K562 (cell line): ENCODE measurements around the gene LMOD1. TPM values are rescaled to one million over a fixed set of nuclear protein-coding genes. Genes with fewer than 3 reads are reported as not detected.

Experiments
- ATAC-seq: fragments of 200-7000 bp; cut with Tn5 transposase; 3 replicates; pipeline ENCODE4 v1.9.1; 2020; ENCODE audit warnings: moderate library complexity
- BruUV-seq: library from RNA; stranded (reverse); fragments of 400-500 nt; replicated peaks from 2 replicates; lab custom pipeline; 2021; lab: Mats Ljungman, UMichigan
- CTCF ChIA-PET: fragments of 300-600 bp; formaldehyde crosslinking; extraction: SDS; loops from one replicate; lab custom pipeline; 2021; ENCODE audit warnings: low intra/inter-chr PET ratio; lab: Yijun Ruan, JAX
- POLR2A ChIA-PET: fragments of 300-600, 350-650 bp; sonication (Branson Sonifier 250); formaldehyde crosslinking; extraction: SDS; loops from one replicate; lab custom pipeline; 2021; ENCODE audit warnings: antibody characterized with exemption, inconsistent platforms; lab: Yijun Ruan, JAX
- DNase-seq, 4 experiments: peaks; one replicate each; pipeline versions ENCODE4 v3.0.0 to v3.0.0-alpha.2; 2011 to 2018; ENCODE audit warnings: low spot score in 3 of 4, mixed read lengths in 3 of 4; ENCODE audit errors: extremely low read depth in 1 of 4
- FAIRE-seq: peaks from 2 replicates; lab custom pipeline; 2011; peaks lifted over from hg19 to GRCh38; lab: Jason Lieb, UNC
- H2AFZ ChIP-seq: 2 replicates; pipeline ENCODE4 v1.6.0; 2011; ENCODE audit warnings: low read depth, low read length, control low read depth, inconsistent platforms
- H3K27ac ChIP-seq: fragments of 200-600 bp; 3 replicates; pipeline ENCODE4 v1.8.0; 2011; ENCODE audit warnings: low read depth, mild to moderate bottlenecking, control low read depth, inconsistent platforms, low read length, moderate library complexity, mixed read lengths; ENCODE audit errors: extremely low read depth
- H3K27me3 ChIP-seq, 2 experiments: fragments of 300-600 bp in 1 of 2; 2 replicates in 1 of 2; 3 replicates in 1 of 2; pipeline versions ENCODE4 v1.6.0 to v1.8.0; 2011; ENCODE audit warnings: inconsistent platforms in 2 of 2, low read length in 2 of 2, mild to moderate bottlenecking in 1 of 2, mixed read lengths in 1 of 2, moderate library complexity in 1 of 2; ENCODE audit not compliant: control insufficient read depth in 2 of 2, insufficient read depth in 2 of 2
- H3K36me3 ChIP-seq: fragments of 300-600 bp; 3 replicates; pipeline ENCODE4 v1.8.0; 2011; ENCODE audit warnings: mild to moderate bottlenecking, low read length, inconsistent platforms; ENCODE audit not compliant: control insufficient read depth, insufficient read depth
- H3K4me1 ChIP-seq, 2 experiments: fragments of 200-600 bp in 1 of 2; replicated peaks in 1 of 2; 2 replicates in 1 of 2; 3 replicates in 1 of 2; pipeline versions ENCODE4 v1.5.1 to v1.8.0; 2011; ENCODE audit warnings: inconsistent platforms in 2 of 2, low read length in 2 of 2, mild to moderate bottlenecking in 1 of 2, mixed read lengths in 1 of 2, moderate library complexity in 1 of 2; ENCODE audit not compliant: control insufficient read depth in 2 of 2, insufficient read depth in 2 of 2
- H3K4me2 ChIP-seq: 2 replicates; pipeline ENCODE4 v1.6.1; 2011; ENCODE audit warnings: low read length, control low read depth, inconsistent platforms, mixed read lengths; ENCODE audit not compliant: insufficient read depth
- H3K4me3 ChIP-seq: fragments of 200-600 bp; sonication (generic), shearing (Covaris generic); 2 replicates; pipeline ENCODE4 v1.5.1; 2016; ENCODE audit warnings: control low read depth, inconsistent platforms
- H3K79me2 ChIP-seq: fragments of 200-600 bp; 3 replicates; pipeline ENCODE4 v1.8.0; 2011; ENCODE audit warnings: low read length, inconsistent platforms; ENCODE audit not compliant: control insufficient read depth, insufficient read depth
- H3K9ac ChIP-seq, 2 experiments: 2 replicates each; pipeline versions ENCODE4 v1.6.0 to v1.6.1; 2011; ENCODE audit warnings: low read depth in 2 of 2, low read length in 2 of 2, control low read depth in 1 of 2, inconsistent platforms in 1 of 2, mild to moderate bottlenecking in 1 of 2, mixed read lengths in 1 of 2; ENCODE audit not compliant: insufficient read depth in 1 of 2
- H3K9me1 ChIP-seq: one replicate; pipeline ENCODE4 v1.6.0; 2011; ENCODE audit warnings: inconsistent platforms, mild to moderate bottlenecking, low read length, moderate library complexity; ENCODE audit not compliant: control insufficient read depth, insufficient read depth
- H3K9me3 ChIP-seq: replicated peaks from 2 replicates; pipeline ENCODE4 v1.5.1; 2011; ENCODE audit warnings: low read depth, low read length, inconsistent platforms; ENCODE audit not compliant: control insufficient read depth, insufficient read depth
- H4K20me1 ChIP-seq: replicated peaks from 2 replicates; pipeline ENCODE4 v1.6.1; 2011; ENCODE audit warnings: low read length, inconsistent platforms, mixed read lengths; ENCODE audit not compliant: control insufficient read depth, insufficient read depth
- CCAR2 ChIP-seq: fragments of 200-400 bp; formaldehyde crosslinking; IDR thresholded peaks from 2 replicates; pipeline ENCODE4 v1.6.1; 2017; ENCODE audit warnings: mild to moderate bottlenecking, low read depth, low read length
- E2F8 ChIP-seq: fragments of 450-650 bp; IDR thresholded peaks from 2 replicates; pipeline ENCODE4 v1.7.1; 2018; ENCODE audit warnings: mild to moderate bottlenecking, low read depth; ENCODE audit not compliant: partially characterized antibody
- FOS ChIP-seq: IDR thresholded peaks from 3 replicates; pipeline ENCODE4 v1.6.1; 2011; ENCODE audit not compliant: insufficient read length; ENCODE audit errors: extremely low read depth
- HDAC3 ChIP-seq: fragments of 450-650 bp; IDR thresholded peaks from 2 replicates; pipeline ENCODE4 v1.6.1; 2018; ENCODE audit warnings: borderline replicate concordance, mild to moderate bottlenecking, moderate library complexity; ENCODE audit not compliant: partially characterized antibody
- PPARD ChIP-seq: fragments of 250-450 bp; sonication (Bioruptor Pico); IDR thresholded peaks from 2 replicates; pipeline ENCODE4 v1.8.0; 2022; ENCODE audit warnings: inconsistent platforms, mild to moderate bottlenecking, moderate library complexity
- RHOXF2B ChIP-seq: fragments of 250-450 bp; sonication (Bioruptor Pico); conservative IDR thresholded peaks from 2 replicates; pipeline ENCODE4 v1.5.1; 2021
- TSHZ1 ChIP-seq: fragments of 250-450 bp; sonication (Bioruptor Pico); IDR thresholded peaks from 2 replicates; pipeline ENCODE4 v1.4.0; 2020; ENCODE audit warnings: mild to moderate bottlenecking, moderate library complexity
- U2AF2 ChIP-seq: fragments of 200-400 bp; formaldehyde crosslinking; optimal IDR thresholded peaks from 2 replicates; pipeline ENCODE3; 2017; ENCODE audit warnings: low read depth, mild to moderate bottlenecking, low read length
- ZBTB26 ChIP-seq: fragments of 450-650 bp; formaldehyde crosslinking; IDR thresholded peaks from 2 replicates; pipeline ENCODE4 v1.4.0; 2022; ENCODE audit warnings: missing genetic modification characterization
- ZNF232 ChIP-seq: sonication (generic); formaldehyde crosslinking; IDR thresholded peaks from 2 replicates; pipeline ENCODE4 v1.8.0; 2022; ENCODE audit warnings: mild to moderate bottlenecking, missing genetic modification reagents
- ZNF589 ChIP-seq: fragments of 200-800 bp; sonication (Bioruptor generic); IDR thresholded peaks from 2 replicates; pipeline ENCODE4 v1.6.1; 2016; ENCODE audit warnings: low read depth, missing genetic modification characterization, missing compliant biosample characterization
- ZNF655 ChIP-seq: fragments of 250-450 bp; sonication (Bioruptor Pico); IDR thresholded peaks from 2 replicates; pipeline ENCODE4 v1.5.0; 2021
- WGBS: fragments of 100-300 bp; shearing (Covaris generic); methylation state at CpG from one replicate; pipeline ENCODE4 v1.1.6; 2016; ENCODE audit warnings: low coverage, mixed read lengths; ENCODE audit not compliant: insufficient coverage; ENCODE audit errors: missing lambda C conversion rate; 5-methylcytosine and 5-hydroxymethylcytosine counted together
- in situ Hi-C: fragments of 300-500 bp; cut with MboI; formaldehyde crosslinking; loops from 4 replicates; pipeline ENCODE4 v1.15.0; 2018; ENCODE audit warnings: inconsistent platforms, mixed read lengths
- intact Hi-C: fragments of 100-400 bp; cut with micrococcal nuclease; formaldehyde crosslinking; loops from 2 replicates; pipeline ENCODE4 v1.14.2; 2022
- polyA plus RNA-seq, 8 experiments: library from polyadenylated mRNA; depleted of rRNA in 4 of 8; stranded (reverse) in 5 of 8; unstranded in 3 of 8; fragments of >200 nt; fragmentation: Nextera tagmentation in 2 of 8; fragmentation: Illumina TruSeq in 1 of 8; extraction: Ambion mirVana in 2 of 8; extraction: Trizol in 1 of 8; gene quantifications; 2 replicates each; pipeline versions ENCODE4 v1.2.1 to v1.2.3, GENCODE V29; 2011 to 2014; ENCODE audit warnings: inconsistent platforms in 1 of 8, missing spikeins in 1 of 8
- total RNA-seq, 7 experiments: library from RNA; depleted of rRNA in 6 of 7; stranded (reverse); fragments of >200 nt in 6 of 7; fragmentation: Illumina TruSeq in 2 of 7; extraction: Trizol in 2 of 7; gene quantifications; 2 replicates each; pipeline versions ENCODE4 v1.2.1 to v1.2.3, GENCODE V29; 2011 to 2021; ENCODE audit warnings: low replicate concordance in 1 of 7

The LMOD1 gene
- total and polyA plus RNA-seq, 9 of the 15 experiments (the other 6 are each of a cell fraction or from before 2014, with no cell fraction given), result 0.03 to 0.54 (median 0.38) TPM; not detected in 1

- Histone ChIP-seq H3K4me1 (peaks cover 6 to 10% of the 10 kb centered on the region in 2 experiments; a peak in 4 of 5 replicates), H3K27ac (no peak overlapping the region), H2AFZ (0 out of 2 replicates have a peak overlapping the region, but pooled peaks have one; percentile 21), H3K9ac (0 out of 4 replicates have a peak overlapping the region, but pooled peaks of 1 of the 2 experiments have one; percentile 10), H3K4me2 (no peak overlapping the region), H3K4me3 (no peak overlapping the region), H3K36me3 (no peaks in the 10 kb centered on the region), H3K79me2 (no peaks in the 10 kb centered on the region), H3K9me1 (no peaks in the 10 kb centered on the region), H3K27me3 (no peaks in the 10 kb centered on the region), H4K20me1 (no peaks in the 10 kb centered on the region), H3K9me3 (no peaks in the 10 kb centered on the region)
- FAIRE-seq, result no peak
- in situ Hi-C loops (no loop called here), intact Hi-C loops (no loop called here)
- ChIA-PET CTCF (no interaction called here), POLR2A (interaction anchor here (0.9 to 1.8 kb wide), 4 partner anchors 8 to 50 kb away, joined by 3 to 10 read pairs (median 6); partner anchors contain the start of gene TIMM17A)
- no peak for ATAC-seq
- peak in 1 of 4 experiments; percentile 34 for DNase-seq
- BruUV-seq, result no TSS peak
- WGBS, result 18% methylated on average over 4 of the region's 4 CpGs
- TF ChIP-seq ZNF655 (no peak), ZNF589 (CRISPR knock-in tag) (no peak), E2F8 (no peak), ZNF232 (CRISPR knock-in tag) (no peak), PPARD (CRISPR knock-in tag) (no peak), CCAR2 (no peak), ZBTB26 (CRISPR knock-in tag) (no peak), HDAC3 (no peak), U2AF2 (no peak), FOS (no peak), RHOXF2B (CRISPR knock-in tag) (no peak), TSHZ1 (CRISPR knock-in tag) (no peak)
Observed at GRCh38 chr1:201911826-201912571, 34.3 kb downstream of the LMOD1 start.
